H9 (cell line): ENCODE measurements around the gene ADAMTS17. TPM values are rescaled to one million over a fixed set of nuclear protein-coding genes. Genes with fewer than 3 reads are reported as not detected.

Experiments
- DNase-seq: peaks from one replicate; pipeline ENCODE4 v3.0.0-alpha.2; 2017
- H2AFZ ChIP-seq: one replicate; pipeline ENCODE4 v1.6.1; 2013; ENCODE audit warnings: mild to moderate bottlenecking, low read length, control low read depth, moderate library complexity
- H2AK5ac ChIP-seq: 2 replicates; pipeline ENCODE4 v1.6.1; 2013; ENCODE audit warnings: low read length, control low read depth, mixed read lengths; ENCODE audit not compliant: insufficient read length
- H2BK120ac ChIP-seq: one replicate; pipeline ENCODE4 v1.6.1; 2013; ENCODE audit warnings: low read depth, mild to moderate bottlenecking, low read length, control low read depth, inconsistent platforms; ENCODE audit not compliant: poor library complexity, severe bottlenecking
- H2BK12ac ChIP-seq: 2 replicates; pipeline ENCODE4 v1.6.1; 2013; ENCODE audit warnings: low read length, control low read depth, mixed read lengths, low read depth; ENCODE audit not compliant: insufficient read length
- H2BK15ac ChIP-seq: 2 replicates; pipeline ENCODE4 v1.6.1; 2013; ENCODE audit warnings: low read depth, low read length, control low read depth
- H2BK20ac ChIP-seq: one replicate; pipeline ENCODE4 v1.6.1; 2013; ENCODE audit warnings: low read depth, mild to moderate bottlenecking, low read length, control low read depth, inconsistent platforms; ENCODE audit not compliant: poor library complexity, severe bottlenecking
- H2BK5ac ChIP-seq: 2 replicates; pipeline ENCODE4 v1.6.1; 2013; ENCODE audit warnings: low read length, control low read depth, mixed read lengths; ENCODE audit not compliant: insufficient read length
- H3K14ac ChIP-seq: 2 replicates; pipeline ENCODE4 v1.6.1; 2013; ENCODE audit warnings: low read length, control low read depth; ENCODE audit not compliant: insufficient read depth
- H3K18ac ChIP-seq: 2 replicates; pipeline ENCODE4 v1.6.1; 2013; ENCODE audit warnings: low read depth, mild to moderate bottlenecking, mixed read lengths, low read length, control low read depth; ENCODE audit not compliant: insufficient read length
- H3K23ac ChIP-seq: 2 replicates; pipeline ENCODE4 v1.6.1; 2013; ENCODE audit warnings: low read length, control low read depth, mixed read lengths, low read depth; ENCODE audit not compliant: insufficient read length
- H3K23me2 ChIP-seq: 2 replicates; pipeline ENCODE4 v1.6.1; 2013; ENCODE audit warnings: low read depth, mild to moderate bottlenecking, mixed read lengths, low read length, control low read depth; ENCODE audit not compliant: insufficient read length, poor library complexity, severe bottlenecking
- H3K27ac ChIP-seq: 2 replicates; pipeline ENCODE4 v1.5.1; 2013; ENCODE audit warnings: low read length, control low read depth, mixed read lengths, low read depth; ENCODE audit not compliant: insufficient read length
- H3K27me3 ChIP-seq: 2 replicates; pipeline ENCODE4 v1.6.1; 2013; ENCODE audit warnings: low read length, control low read depth, inconsistent platforms; ENCODE audit not compliant: insufficient read depth
- H3K4ac ChIP-seq: 2 replicates; pipeline ENCODE4 v1.6.1; 2013; ENCODE audit warnings: low read depth, mild to moderate bottlenecking, control low read depth, inconsistent platforms, low read length, moderate library complexity
- H3K4me1 ChIP-seq: 2 replicates; pipeline ENCODE4 v1.6.1; 2013; ENCODE audit warnings: low read length, control low read depth, inconsistent platforms; ENCODE audit not compliant: insufficient read depth
- H3K4me2 ChIP-seq: 2 replicates; pipeline ENCODE4 v1.6.1; 2013; ENCODE audit warnings: low read length, control low read depth, mixed read lengths; ENCODE audit not compliant: insufficient read length, insufficient read depth
- H3K56ac ChIP-seq: 2 replicates; pipeline ENCODE4 v1.6.1; 2013; ENCODE audit warnings: low read depth, mild to moderate bottlenecking, mixed read lengths, low read length, control low read depth; ENCODE audit not compliant: insufficient read length
- H3K79me1 ChIP-seq: 2 replicates; pipeline ENCODE4 v1.6.1; 2013; ENCODE audit warnings: low read depth, mild to moderate bottlenecking, moderate library complexity, low read length, control low read depth, inconsistent platforms; ENCODE audit not compliant: insufficient read depth, poor library complexity, severe bottlenecking
- H3K79me2 ChIP-seq: 2 replicates; pipeline ENCODE4 v1.6.1; 2013; ENCODE audit warnings: low read length, control low read depth, inconsistent platforms; ENCODE audit not compliant: insufficient read depth
- H3K9ac ChIP-seq: 2 replicates; pipeline ENCODE4 v1.6.1; 2013; ENCODE audit warnings: low read length, control low read depth, mixed read lengths; ENCODE audit not compliant: insufficient read length; ENCODE audit errors: extremely low read depth
- H3K9me3 ChIP-seq: one replicate; pipeline ENCODE4 v1.6.1; 2013; ENCODE audit warnings: low read depth, low read length, inconsistent platforms; ENCODE audit not compliant: control insufficient read depth
- H3T11ph ChIP-seq: one replicate; pipeline ENCODE4 v1.6.1; 2013; ENCODE audit warnings: mild to moderate bottlenecking, low read length, control low read depth, inconsistent platforms
- H4K20me1 ChIP-seq: one replicate; pipeline ENCODE4 v1.6.1; 2013; ENCODE audit not compliant: control insufficient read depth, insufficient read length, insufficient read depth
- H4K5ac ChIP-seq: 2 replicates; pipeline ENCODE4 v1.6.1; 2013; ENCODE audit warnings: low read depth, mild to moderate bottlenecking, mixed read lengths, low read length, control low read depth; ENCODE audit not compliant: insufficient read length
- H4K8ac ChIP-seq: replicated peaks from 2 replicates; pipeline ENCODE4 v1.6.1; 2013; ENCODE audit warnings: low read length, control low read depth, mixed read lengths, low read depth; ENCODE audit not compliant: insufficient read length
- H4K91ac ChIP-seq: 2 replicates; pipeline ENCODE4 v1.6.1; 2013; ENCODE audit warnings: low read depth, mild to moderate bottlenecking, moderate library complexity, mixed read lengths, low read length, control low read depth; ENCODE audit not compliant: insufficient read length
- H3K27ac Mint-ChIP-seq, 3 experiments: 2 replicates in 2 of 3; 3 replicates in 1 of 3; pipeline ENCODE4 v1.8.0; 2020 to 2021; ENCODE audit warnings: mixed read lengths in 3 of 3, mild to moderate bottlenecking in 1 of 3, moderate library complexity in 1 of 3
- H3K27me3 Mint-ChIP-seq: 2 replicates; pipeline ENCODE4 v1.8.0; 2021; ENCODE audit warnings: low read depth, mild to moderate bottlenecking, moderate library complexity, mixed read lengths
- H3K36me3 Mint-ChIP-seq, 3 experiments: 2 replicates in 2 of 3; 3 replicates in 1 of 3; pipeline ENCODE4 v1.8.0; 2020 to 2021; ENCODE audit warnings: low read depth in 3 of 3, mixed read lengths in 3 of 3; ENCODE audit not compliant: insufficient read depth in 1 of 3
- H3K4me1 Mint-ChIP-seq, 2 experiments: 2 replicates each; pipeline ENCODE4 v1.8.0; 2020; ENCODE audit warnings: mixed read lengths in 2 of 2
- H3K4me3 Mint-ChIP-seq, 2 experiments: 2 replicates in 1 of 2; 3 replicates in 1 of 2; pipeline ENCODE4 v1.8.0; 2020 to 2021; ENCODE audit warnings: mild to moderate bottlenecking in 2 of 2, mixed read lengths in 2 of 2, moderate library complexity in 1 of 2
- H3K9me3 Mint-ChIP-seq, 2 experiments: 2 replicates in 1 of 2; 3 replicates in 1 of 2; pipeline ENCODE4 v1.8.0; 2020; ENCODE audit warnings: mild to moderate bottlenecking in 2 of 2, mixed read lengths in 2 of 2, moderate library complexity in 1 of 2
- WGBS: extraction: QIAGEN DNeasy Blood & Tissue Kit; methylation state at CpG from one replicate; pipeline ENCODE4 v1.1.7; 2013; ENCODE audit warnings: missing lambda C conversion rate, low lambda C conversion rate, mixed read lengths; ENCODE audit not compliant: insufficient read length; ENCODE audit errors: extremely low coverage; 5-methylcytosine and 5-hydroxymethylcytosine counted together
- total RNA-seq: library from RNA; stranded (reverse); gene quantifications from 2 replicates; pipeline ENCODE4 v1.2.1, GENCODE V29; 2021
- TF ChIP-seq, protein P1 (sequence below): fragments of 200-600 bp; sonication (generic); conservative IDR thresholded peaks from 3 replicates; pipeline ENCODE4 v1.8.0; 2021; ENCODE audit warnings: antibody characterized with exemption, mild to moderate bottlenecking

Gene ADAMTS17
- total RNA-seq, 1 experiment from 2014 or later: 2.9 TPM

DNA sequence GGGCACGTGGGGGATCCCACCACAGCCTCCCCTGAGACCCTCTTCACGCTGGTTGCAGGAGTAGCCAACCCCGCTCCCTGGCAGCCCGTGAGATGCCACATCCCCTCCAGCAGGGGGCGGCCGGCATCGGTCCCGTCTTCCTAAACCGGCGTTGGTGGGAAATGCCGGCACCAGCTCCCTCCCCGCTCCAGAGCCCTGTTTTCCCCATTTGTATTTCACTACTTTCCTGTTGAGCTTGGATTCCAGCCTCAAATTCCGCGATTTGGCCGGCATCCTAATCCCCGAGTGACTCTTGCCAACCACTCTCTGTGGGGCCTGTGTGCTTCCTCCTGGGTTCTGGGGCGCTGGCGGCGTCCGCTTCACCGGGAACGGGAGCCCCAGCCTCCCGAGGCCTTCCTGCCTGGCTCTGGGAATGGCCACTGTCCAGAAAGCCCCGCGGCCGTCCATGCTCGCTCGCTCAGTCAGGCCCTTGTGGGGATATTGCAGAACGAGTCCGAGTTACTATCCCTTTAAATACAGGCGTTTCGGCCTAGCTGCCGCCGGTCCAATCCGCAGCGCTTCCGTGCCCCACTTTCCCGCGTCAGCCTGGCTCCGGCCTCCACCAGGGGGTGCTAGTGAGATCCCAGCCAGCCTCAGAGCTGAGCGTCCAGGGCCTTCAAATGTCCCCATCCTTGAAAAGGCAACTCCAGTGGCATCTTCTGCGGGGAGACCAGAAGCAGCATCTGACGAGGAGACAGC, 8.1 kb upstream of the ADAMTS17 start:
- H3K23me2 ChIP-seq: no peaks in the 10 kb centered on the region
- peak overlapping the region; percentile 86 to 92 for H3K4me3 Mint-ChIP-seq
- H2BK120ac ChIP-seq: no peak overlapping the region
- peak overlapping the region; percentile 45; the same call in 1 of the 2 replicates for H3K14ac ChIP-seq
- no peaks in the 10 kb centered on the region for H3K9me3 ChIP-seq
- no peak overlapping the region for H3T11ph ChIP-seq
- no peaks in the 10 kb centered on the region for H3K4me1 ChIP-seq
- TF ChIP-seq, protein P1, sequence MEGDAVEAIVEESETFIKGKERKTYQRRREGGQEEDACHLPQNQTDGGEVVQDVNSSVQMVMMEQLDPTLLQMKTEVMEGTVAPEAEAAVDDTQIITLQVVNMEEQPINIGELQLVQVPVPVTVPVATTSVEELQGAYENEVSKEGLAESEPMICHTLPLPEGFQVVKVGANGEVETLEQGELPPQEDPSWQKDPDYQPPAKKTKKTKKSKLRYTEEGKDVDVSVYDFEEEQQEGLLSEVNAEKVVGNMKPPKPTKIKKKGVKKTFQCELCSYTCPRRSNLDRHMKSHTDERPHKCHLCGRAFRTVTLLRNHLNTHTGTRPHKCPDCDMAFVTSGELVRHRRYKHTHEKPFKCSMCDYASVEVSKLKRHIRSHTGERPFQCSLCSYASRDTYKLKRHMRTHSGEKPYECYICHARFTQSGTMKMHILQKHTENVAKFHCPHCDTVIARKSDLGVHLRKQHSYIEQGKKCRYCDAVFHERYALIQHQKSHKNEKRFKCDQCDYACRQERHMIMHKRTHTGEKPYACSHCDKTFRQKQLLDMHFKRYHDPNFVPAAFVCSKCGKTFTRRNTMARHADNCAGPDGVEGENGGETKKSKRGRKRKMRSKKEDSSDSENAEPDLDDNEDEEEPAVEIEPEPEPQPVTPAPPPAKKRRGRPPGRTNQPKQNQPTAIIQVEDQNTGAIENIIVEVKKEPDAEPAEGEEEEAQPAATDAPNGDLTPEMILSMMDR: peak; percentile 70
- no peak overlapping the region for H3K27ac ChIP-seq
- no peak overlapping the region for H2BK15ac ChIP-seq
- H3K27me3 ChIP-seq: no peaks in the 10 kb centered on the region
- H3K18ac ChIP-seq: no peak overlapping the region
- no peak overlapping the region for H4K8ac ChIP-seq
- H2BK20ac ChIP-seq: no peak overlapping the region
- peaks cover 41% of the 10 kb centered on the region for H3K27me3 Mint-ChIP-seq
- H3K79me2 ChIP-seq: no peaks in the 10 kb centered on the region
- peak overlapping the region; percentile 39 for H3K4me2 ChIP-seq
- no peaks in the 10 kb centered on the region for H3K36me3 Mint-ChIP-seq
- H2BK5ac ChIP-seq: no peak overlapping the region
- H3K4ac ChIP-seq: no peak overlapping the region
- no peaks in the 10 kb centered on the region for H3K9me3 Mint-ChIP-seq
- peak overlapping the region in 1 of 3 experiments; percentile 97; a peak in 2 of 7 replicates for H3K27ac Mint-ChIP-seq
- no peaks in the 10 kb centered on the region for H3K79me1 ChIP-seq
- no peak overlapping the region for H3K56ac ChIP-seq
- H4K91ac ChIP-seq: no peak overlapping the region
- H4K5ac ChIP-seq: no peak overlapping the region
- H4K20me1 ChIP-seq: no peaks in the 10 kb centered on the region
- H2AFZ ChIP-seq: peak overlapping the region; percentile 35
- DNase-seq: peak; percentile 94
- no peak overlapping the region for H2BK12ac ChIP-seq
- no peak overlapping the region for H3K23ac ChIP-seq
- H3K9ac ChIP-seq: peak overlapping the region; percentile 45
- no peak overlapping the region for H2AK5ac ChIP-seq
- WGBS: no CpG with 5 or more reads among the region's 43 CpGs
- H3K4me1 Mint-ChIP-seq: peaks cover 12 to 15% of the 10 kb centered on the region in 2 experiments
